ENCODE results near the gene RIF1. TPM values are rescaled to one million over a fixed set of nuclear protein-coding genes. Genes with fewer than 3 reads are reported as not detected.

RIF1 gene
- total RNA-seq, 4 donors from 2014 or later, result 10.8 to 43.2 (median 17.9) TPM

- no peak overlapping the region for H3K4me3 ChIP-seq
- no peaks in the 10 kb centered on the region for H3K9me3 ChIP-seq
- H3K27ac ChIP-seq, result no peak overlapping the region
- intact Hi-C loops (cut with DNase I; ENCODE audit: low total_unique reads) (loop anchor here (2.0 kb wide), 1 partner anchor 30 kb away; no protein-coding TSS in a partner anchor), in situ Hi-C loops (cut with MboI; ENCODE audit: low pct_ligation_motif_present in 1 of 4, low pct_unique_long_range_greater_than_20kb in 1 of 4, low sequenced_read_pairs in 3 of 4) (no loop called here)
- no peak for DNase-seq
- no peaks in the 10 kb centered on the region for H3K36me3 ChIP-seq
- H3K27me3 ChIP-seq, result no peaks in the 10 kb centered on the region
- TF ChIP-seq EP300 (IDR thresholded peaks at IDR 0.05; ENCODE audit: low read depth) (no peak), CTCF (IDR thresholded peaks at IDR 0.05) (no peak), POLR2A (IDR thresholded peaks at IDR 0.05) (no peak), POLR2AphosphoS5 (IDR thresholded peaks at IDR 0.05) (no peak)
- no peaks in the 10 kb centered on the region for H3K4me1 ChIP-seq
- 20 to 60% methylated on average over 1 of the region's 1 CpG for WGBS, 2 donors (ENCODE audit: low coverage in 1 of 2)
Measured at GRCh38 chr2:151520976-151521375, 111.3 kb downstream of the RIF1 start.

GRCh38 chr2:151522556-151522955 is 112.9 kb downstream of the RIF1 start:
- intact Hi-C loops (cut with DNase I; ENCODE audit: low total_unique reads), result no loop called here
- H3K27me3 ChIP-seq, result no peaks in the 10 kb centered on the region
- no peaks in the 10 kb centered on the region for H3K9me3 ChIP-seq
- H3K27ac ChIP-seq, result no peak overlapping the region
- no peak overlapping the region for H3K4me3 ChIP-seq
- no peaks in the 10 kb centered on the region for H3K4me1 ChIP-seq
- no peak for DNase-seq
- WGBS, 2 donors (ENCODE audit: low coverage in 1 of 2), result 88 to 93% methylated on average over 1 to 7 of the region's 7 CpGs
- no peaks in the 10 kb centered on the region for H3K36me3 ChIP-seq
- in situ Hi-C loops (cut with MboI; ENCODE audit: low pct_ligation_motif_present in 1 of 4, low pct_unique_long_range_greater_than_20kb in 1 of 4, low sequenced_read_pairs in 3 of 4), result no loop called here
- no peak for TF ChIP-seq POLR2AphosphoS5 (IDR thresholded peaks at IDR 0.05)
- no peak for TF ChIP-seq CTCF (IDR thresholded peaks at IDR 0.05)
- TF ChIP-seq EP300 (IDR thresholded peaks at IDR 0.05; ENCODE audit: low read depth), result no peak
- TF ChIP-seq POLR2A (IDR thresholded peaks at IDR 0.05), result no peak

- DNase-seq, result no peak
- H3K4me3 ChIP-seq, result no peak overlapping the region
- whole genome bisulfite sequencing, 2 donors (ENCODE audit: low coverage in 1 of 2), result 79% methylated on average over 3 of the region's 3 CpGs
Measured at GRCh38 chr2:151523850-151524249, 114.1 kb downstream of the RIF1 start.

GRCh38 chr2:151525821-151526373 is 116.2 kb downstream of the RIF1 start:
- no peak for DNase-seq
- in situ Hi-C loops (cut with MboI; ENCODE audit: low pct_ligation_motif_present in 1 of 4, low pct_unique_long_range_greater_than_20kb in 1 of 4, low sequenced_read_pairs in 3 of 4), result no loop called here
- intact Hi-C loops (cut with DNase I; ENCODE audit: low total_unique reads), result no loop called here
- Histone ChIP-seq H3K4me3 (no peak overlapping the region), H3K27me3 (no peaks in the 10 kb centered on the region), H3K27ac (no peak overlapping the region), H3K9me3 (no peaks in the 10 kb centered on the region), H3K4me1 (no peaks in the 10 kb centered on the region), H3K36me3 (no peaks in the 10 kb centered on the region)
- TF ChIP-seq POLR2A (IDR thresholded peaks at IDR 0.05) (no peak), POLR2AphosphoS5 (IDR thresholded peaks at IDR 0.05) (no peak), EP300 (IDR thresholded peaks at IDR 0.05; ENCODE audit: low read depth) (no peak)
- WGBS, 2 donors (ENCODE audit: low coverage in 1 of 2), result 76 to 88% methylated on average over 6 to 9 of the region's 9 CpGs

More at GRCh38 chr2:151523850-151524249, 114.1 kb downstream of the RIF1 start:
- in situ Hi-C loops (cut with MboI; ENCODE audit: low pct_ligation_motif_present in 1 of 4, low pct_unique_long_range_greater_than_20kb in 1 of 4, low sequenced_read_pairs in 3 of 4) (no loop called here), intact Hi-C loops (cut with DNase I; ENCODE audit: low total_unique reads) (no loop called here)
- Histone ChIP-seq H3K27me3 (no peaks in the 10 kb centered on the region), H3K27ac (no peak overlapping the region), H3K4me1 (no peaks in the 10 kb centered on the region), H3K9me3 (no peaks in the 10 kb centered on the region), H3K36me3 (no peaks in the 10 kb centered on the region)
- TF ChIP-seq POLR2A (IDR thresholded peaks at IDR 0.05) (no peak), EP300 (IDR thresholded peaks at IDR 0.05; ENCODE audit: low read depth) (no peak)

- no peak overlapping the region for H3K4me3 ChIP-seq
- no peaks in the 10 kb centered on the region for H3K36me3 ChIP-seq
- no peaks in the 10 kb centered on the region for H3K4me1 ChIP-seq
- DNase-seq, result no peak
- H3K27ac ChIP-seq, result no peak overlapping the region
- H3K9me3 ChIP-seq, result no peaks in the 10 kb centered on the region
- no peaks in the 10 kb centered on the region for H3K27me3 ChIP-seq
- WGBS, 2 donors (ENCODE audit: low coverage in 1 of 2), result 91 to 94% methylated on average over 2 to 6 of the region's 6 CpGs
- no peak for TF ChIP-seq POLR2AphosphoS5 (IDR thresholded peaks at IDR 0.05)
- no peak for TF ChIP-seq CTCF (IDR thresholded peaks at IDR 0.05)
- no peak for TF ChIP-seq EP300 (IDR thresholded peaks at IDR 0.05; ENCODE audit: low read depth)
- no peak for TF ChIP-seq POLR2A (IDR thresholded peaks at IDR 0.05)
- intact Hi-C loops (cut with DNase I; ENCODE audit: low total_unique reads) (no loop called here), in situ Hi-C loops (cut with MboI; ENCODE audit: low pct_ligation_motif_present in 1 of 4, low pct_unique_long_range_greater_than_20kb in 1 of 4, low sequenced_read_pairs in 3 of 4) (no loop called here)
Measured at GRCh38 chr2:151526572-151527090, 116.9 kb downstream of the RIF1 start.

Small RNAs within 50 kb of the gene (small RNA-seq; reads per million reads assigned to genes)
- 0 reads per million in 4 donors for gene MIR4773-1
- 0 reads per million in 4 donors for gene RN7SL124P

Other genes with a start within 250 kb of the RIF1 start
- gene RBM43, start 148.0 kb upstream of the RIF1 start, total RNA-seq, result 1 to 10 TPM; 3.1 to 5.2 (median 3.9) TPM
- gene NMI, start 120.2 kb upstream of the RIF1 start, total RNA-seq, result 10 to 100 TPM in 3 of 4 donors, 1 to 10 TPM in 1; 1.6 to 23.9 (median 19.3) TPM
- gene TNFAIP6, start 52.3 kb upstream of the RIF1 start, total RNA-seq, result under 1 TPM in 1 of 4 donors, not detected in 3; 0.95 TPM

Measured in transverse colon (tissue), 4 donors.